Body of pancreas (tissue), 4 donors: ENCODE data around the gene IRF3.

ENCODE experiments used
- CTCF ChIP-seq, 7 experiments: fragments of 450-650 bp in 4 of 7; fragments of 200-600 bp in 3 of 7; sonication (generic) in 3 of 7; IDR thresholded peaks; one replicate each; pipeline ENCODE4 v1.5.1; 2016 to 2019; ENCODE audit warnings: antibody characterized with exemption in 7 of 7
- POLR2A ChIP-seq, 3 donors: fragments of 450-650 bp; IDR thresholded peaks; one replicate each; pipeline ENCODE4 v1.6.1; 2016; ENCODE audit warnings: antibody characterized with exemption in 3 of 3, mild to moderate bottlenecking in 2 of 3

GRCh38 chr19:49682274-49682673 lies 16.6 kb upstream of the IRF3 start:
- no peak for TF ChIP-seq CTCF (IDR thresholded peaks at IDR 0.05)
- no peak for TF ChIP-seq POLR2A (IDR thresholded peaks at IDR 0.05)
